Peyer's patch (tissue), 4 donors: ENCODE data around the gene MYMX.
A peak's percentile ranks its signal among the peaks of the same experiment; 100 is the strongest.

ENCODE experiments used
- CTCF ChIP-seq, 6 experiments: fragments of 450-650 bp in 4 of 6; fragments of 200-600 bp in 2 of 6; sonication (generic) in 1 of 6; IDR thresholded peaks; one replicate each; pipeline ENCODE4 v1.5.1; 2017 to 2019; ENCODE audit warnings: antibody characterized with exemption in 6 of 6, mild to moderate bottlenecking in 3 of 6, moderate library complexity in 1 of 6
- POLR2A ChIP-seq, 2 donors: fragments of 450-650 bp; IDR thresholded peaks; one replicate each; pipeline ENCODE4 v1.5.1; 2017; ENCODE audit warnings: antibody characterized with exemption in 2 of 2, mild to moderate bottlenecking in 2 of 2, moderate library complexity in 2 of 2

DNA sequence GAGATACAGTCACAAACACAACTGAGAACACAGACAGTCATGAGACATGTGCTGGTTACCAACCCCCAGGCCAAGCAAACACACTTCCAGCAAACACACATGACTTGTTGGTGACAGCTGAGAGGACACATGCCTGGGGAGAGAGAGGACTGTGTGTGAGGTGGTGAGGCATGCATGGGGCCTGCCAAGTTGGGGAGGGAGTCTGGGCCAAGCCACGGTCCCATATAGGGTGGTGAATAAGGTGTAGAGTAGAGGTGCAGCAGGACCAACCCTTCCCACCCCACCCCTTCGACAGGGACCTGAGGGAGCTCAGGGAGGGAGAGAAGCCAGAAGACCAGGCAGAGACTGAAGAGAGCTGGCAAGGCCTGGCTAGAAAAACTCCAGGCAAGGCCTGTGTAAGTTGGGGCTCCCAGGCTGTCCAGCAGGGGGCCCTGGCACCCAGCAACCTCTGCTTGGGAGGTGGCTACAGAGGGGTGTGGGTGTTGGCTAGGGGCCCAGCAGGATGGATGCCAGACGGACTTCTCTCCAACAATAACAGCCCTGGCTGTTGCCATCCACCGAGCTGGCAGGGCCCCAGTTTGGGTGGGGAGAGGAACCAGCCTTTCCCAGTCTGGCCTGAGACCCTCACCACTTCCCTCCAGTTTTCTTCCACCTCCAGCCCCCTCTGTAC is 4.7 kb downstream of the MYMX start:
- peak; percentile 55 to 94 (median 78) for TF ChIP-seq CTCF (IDR thresholded peaks at IDR 0.05)
- no peak for TF ChIP-seq POLR2A (IDR thresholded peaks at IDR 0.05)
